WERI-Rb-1 (cell line): ENCODE data around the gene CCL18.

Experiments used
- DNase-seq: peaks from one replicate; pipeline ENCODE4 v3.0.0-alpha.2; 2020
- H3K27ac ChIP-seq: fragments of 250-450 bp; sonication (Bioruptor Pico); 2 replicates; pipeline ENCODE4 v1.5.1; 2020; ENCODE audit warnings: mild to moderate bottlenecking, moderate library complexity
- H3K27me3 ChIP-seq: fragments of 250-450 bp; sonication (Bioruptor Pico); 2 replicates; pipeline ENCODE4 v1.5.1; 2021; ENCODE audit warnings: mild to moderate bottlenecking, low read depth, moderate library complexity; ENCODE audit not compliant: insufficient read depth, severe bottlenecking
- H3K36me3 ChIP-seq: fragments of 250-450 bp; sonication (Bioruptor Pico); 2 replicates; pipeline ENCODE4 v1.5.1; 2020; ENCODE audit warnings: mild to moderate bottlenecking, moderate library complexity
- H3K4me3 ChIP-seq: 2 replicates; pipeline ENCODE4 v1.5.1; 2011; ENCODE audit warnings: low read depth, mild to moderate bottlenecking, control low read depth, low read length
- H3K9me3 ChIP-seq: fragments of 250-450 bp; sonication (Bioruptor Pico); 2 replicates; pipeline ENCODE4 v1.5.1; 2021; ENCODE audit warnings: mild to moderate bottlenecking, moderate library complexity; ENCODE audit not compliant: severe bottlenecking
- CTCF ChIP-seq: IDR thresholded peaks from 2 replicates; pipeline ENCODE4 v1.5.1; 2011; ENCODE audit warnings: low read depth, mild to moderate bottlenecking, control low read depth, inconsistent platforms, low read length

Gene CCL18

GRCh38 chr17:36060816-36061215, 3.3 kb upstream of the CCL18 start:
- Histone ChIP-seq H3K4me3 (no peak overlapping the region), H3K9me3 (no peaks in the 10 kb centered on the region), H3K27me3 (no peaks in the 10 kb centered on the region), H3K36me3 (no peaks in the 10 kb centered on the region), H3K27ac (no peak overlapping the region)
- TF ChIP-seq CTCF: no peak
- DNase-seq: no peak

- H3K36me3 ChIP-seq: no peaks in the 10 kb centered on the region
- no peaks in the 10 kb centered on the region for H3K27me3 ChIP-seq
- no peaks in the 10 kb centered on the region for H3K9me3 ChIP-seq
- no peak for TF ChIP-seq CTCF
- H3K27ac ChIP-seq: no peak overlapping the region
- no peak for DNase-seq
- no peak overlapping the region for H3K4me3 ChIP-seq
Measured at GRCh38 chr17:36066365-36066985, 2.4 kb downstream of the CCL18 start.

- Histone ChIP-seq H3K27ac (no peak overlapping the region), H3K36me3 (no peaks in the 10 kb centered on the region), H3K27me3 (no peaks in the 10 kb centered on the region), H3K4me3 (no peak overlapping the region), H3K9me3 (no peaks in the 10 kb centered on the region)
- TF ChIP-seq CTCF: no peak
- DNase-seq: no peak
Measured at GRCh38 chr17:36068524-36068923, 4.5 kb downstream of the CCL18 start.

- no peaks in the 10 kb centered on the region for H3K27me3 ChIP-seq
- no peak overlapping the region for H3K27ac ChIP-seq
- H3K9me3 ChIP-seq: no peaks in the 10 kb centered on the region
- no peak for TF ChIP-seq CTCF
- H3K4me3 ChIP-seq: no peak overlapping the region
- no peak for DNase-seq
- H3K36me3 ChIP-seq: no peaks in the 10 kb centered on the region
Measured at GRCh38 chr17:36069136-36069535, 5.1 kb downstream of the CCL18 start.

GRCh38 chr17:36070427-36070826, 6.4 kb downstream of the CCL18 start:
- no peaks in the 10 kb centered on the region for H3K27me3 ChIP-seq
- no peak for TF ChIP-seq CTCF
- H3K4me3 ChIP-seq: no peak overlapping the region
- no peak for DNase-seq
- H3K27ac ChIP-seq: no peak overlapping the region
- no peaks in the 10 kb centered on the region for H3K36me3 ChIP-seq
- no peaks in the 10 kb centered on the region for H3K9me3 ChIP-seq

GRCh38 chr17:36071751-36072150, 7.7 kb downstream of the CCL18 start:
- Histone ChIP-seq H3K9me3 (no peaks in the 10 kb centered on the region), H3K36me3 (no peaks in the 10 kb centered on the region), H3K4me3 (no peak overlapping the region), H3K27me3 (no peaks in the 10 kb centered on the region), H3K27ac (no peak overlapping the region)
- no peak for DNase-seq
- no peak for TF ChIP-seq CTCF
